ENCODE measurements around the gene KIF16B.

KIF16B gene

GRCh38 chr20:16295534-16295933 is 277.7 kb downstream of the KIF16B start:
- DNase-seq (ENCODE audit: low read depth) = no peak

- DNase-seq (ENCODE audit: low read depth) = no peak
Observed at GRCh38 chr20:16293590-16293989, 279.7 kb downstream of the KIF16B start.

GRCh38 chr20:16292226-16292880 is 280.9 kb downstream of the KIF16B start:
- no peak for DNase-seq (ENCODE audit: low read depth)

GRCh38 chr20:16290358-16290757 is 282.9 kb downstream of the KIF16B start:
- DNase-seq (ENCODE audit: low read depth) = no peak

- no peak for DNase-seq (ENCODE audit: low read depth)
Observed at GRCh38 chr20:16287776-16288175, 285.5 kb downstream of the KIF16B start.

GRCh38 chr20:16286601-16287000 is 286.6 kb downstream of the KIF16B start:
- no peak for DNase-seq (ENCODE audit: low read depth)

- no peak for DNase-seq (ENCODE audit: low read depth)
Observed at GRCh38 chr20:16284385-16285100, 288.7 kb downstream of the KIF16B start.

- no peak for DNase-seq (ENCODE audit: low read depth)
Observed at GRCh38 chr20:16283978-16284377, 289.3 kb downstream of the KIF16B start.

GRCh38 chr20:16283307-16283706 is 289.9 kb downstream of the KIF16B start:
- DNase-seq (ENCODE audit: low read depth) = no peak

- no peak for DNase-seq (ENCODE audit: low read depth)
Observed at GRCh38 chr20:16280219-16280618, 293.0 kb downstream of the KIF16B start.

- DNase-seq (ENCODE audit: low read depth) = no peak
Observed at GRCh38 chr20:16279320-16279719, 293.9 kb downstream of the KIF16B start.

- DNase-seq (ENCODE audit: low read depth) = no peak
Observed at GRCh38 chr20:16273812-16274555, 299.3 kb downstream of the KIF16B start.

- DNase-seq (ENCODE audit: low read depth) = no peak
Observed at GRCh38 chr20:16272780-16273360, 300.4 kb downstream of the KIF16B start.

GRCh38 chr20:16271450-16271849 is 301.8 kb downstream of the KIF16B start:
- DNase-seq (ENCODE audit: low read depth) = no peak

GRCh38 chr20:16270989-16271388 is 302.3 kb downstream of the KIF16B start:
- DNase-seq (ENCODE audit: low read depth) = no peak

GRCh38 chr20:16270314-16270931 is 302.8 kb downstream of the KIF16B start:
- no peak for DNase-seq (ENCODE audit: low read depth)

GRCh38 chr20:16267526-16267925 is 305.7 kb downstream of the KIF16B start:
- DNase-seq (ENCODE audit: low read depth) = no peak

- no peak for DNase-seq (ENCODE audit: low read depth)
Observed at GRCh38 chr20:16265334-16265733, 307.9 kb downstream of the KIF16B start.

- no peak for DNase-seq (ENCODE audit: low read depth)
Observed at GRCh38 chr20:16263582-16263981, 309.7 kb downstream of the KIF16B start.

GRCh38 chr20:16262594-16262993 is 310.7 kb downstream of the KIF16B start:
- no peak for DNase-seq (ENCODE audit: low read depth)

- no peak for DNase-seq (ENCODE audit: low read depth)
Observed at GRCh38 chr20:16261733-16262273, 311.4 kb downstream of the KIF16B start.

- DNase-seq (ENCODE audit: low read depth) = no peak
Observed at GRCh38 chr20:16260911-16261310, 312.3 kb downstream of the KIF16B start.
